Measurements from ENCODE around the gene ACSM6.

DNA sequence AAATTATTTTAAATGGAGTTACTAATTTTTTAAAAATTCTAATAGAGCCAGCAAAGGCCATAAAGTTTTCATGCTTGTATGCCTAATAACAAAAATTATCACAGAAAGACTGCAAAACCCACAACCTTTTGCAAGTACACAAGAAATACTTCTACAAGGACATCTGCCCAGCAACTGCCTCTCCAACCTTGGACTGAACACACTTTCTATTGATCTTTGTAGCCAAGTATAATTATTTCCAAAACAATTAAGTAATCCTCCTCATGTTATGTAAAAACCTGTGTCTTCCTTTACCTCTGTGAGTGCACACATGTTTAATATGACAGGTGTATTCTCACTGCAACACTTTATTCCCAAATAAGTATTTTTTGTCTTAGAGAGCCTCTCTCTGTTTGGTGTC is 16.6 kb upstream of the ACSM6 start:
- TF ChIP-seq, protein P1, sequence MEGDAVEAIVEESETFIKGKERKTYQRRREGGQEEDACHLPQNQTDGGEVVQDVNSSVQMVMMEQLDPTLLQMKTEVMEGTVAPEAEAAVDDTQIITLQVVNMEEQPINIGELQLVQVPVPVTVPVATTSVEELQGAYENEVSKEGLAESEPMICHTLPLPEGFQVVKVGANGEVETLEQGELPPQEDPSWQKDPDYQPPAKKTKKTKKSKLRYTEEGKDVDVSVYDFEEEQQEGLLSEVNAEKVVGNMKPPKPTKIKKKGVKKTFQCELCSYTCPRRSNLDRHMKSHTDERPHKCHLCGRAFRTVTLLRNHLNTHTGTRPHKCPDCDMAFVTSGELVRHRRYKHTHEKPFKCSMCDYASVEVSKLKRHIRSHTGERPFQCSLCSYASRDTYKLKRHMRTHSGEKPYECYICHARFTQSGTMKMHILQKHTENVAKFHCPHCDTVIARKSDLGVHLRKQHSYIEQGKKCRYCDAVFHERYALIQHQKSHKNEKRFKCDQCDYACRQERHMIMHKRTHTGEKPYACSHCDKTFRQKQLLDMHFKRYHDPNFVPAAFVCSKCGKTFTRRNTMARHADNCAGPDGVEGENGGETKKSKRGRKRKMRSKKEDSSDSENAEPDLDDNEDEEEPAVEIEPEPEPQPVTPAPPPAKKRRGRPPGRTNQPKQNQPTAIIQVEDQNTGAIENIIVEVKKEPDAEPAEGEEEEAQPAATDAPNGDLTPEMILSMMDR (IDR thresholded peaks at IDR 0.05; ENCODE audit: low read length), result no peak
- no peak for TF ChIP-seq EZH2phosphoT487 (IDR thresholded peaks at IDR 0.05; ENCODE audit: low read length)
